ENCODE data around the gene TRAPPC1. TPM values are rescaled to one million over a fixed set of nuclear protein-coding genes. Genes with fewer than 3 reads are reported as not detected.

TRAPPC1 gene
- total RNA-seq, 1 experiment from 2014 or later = 224 TPM

- no peaks in the 10 kb centered on the region for H3K79me2 ChIP-seq (ENCODE audit: low read depth)
- H2AFZ ChIP-seq = peak overlapping the region; percentile 77
- TF ChIP-seq EZH2 (IDR thresholded peaks at IDR 0.05; ENCODE audit: low read depth) = no peak
- no peak for TF ChIP-seq CTCF (conservative IDR thresholded peaks at IDR 0.05)
- intact Hi-C loops (cut with micrococcal nuclease; ENCODE audit: unreplicated experiment) = no loop called here
- no peak for DNase-seq
- H3K27me3 ChIP-seq (ENCODE audit: insufficient read depth, low read depth) = no peaks in the 10 kb centered on the region
- no peaks in the 10 kb centered on the region for H3K4me1 ChIP-seq (replicated peaks; ENCODE audit: insufficient read depth)
- H3K4me3 ChIP-seq = peak overlapping the region; percentile 60; the same call in 1 of the 2 replicates
- CTCF ChIA-PET = interaction anchor here (0.8 to 1.2 kb wide), 2 partner anchors 72 to 74 kb away, joined by 3 to 4 read pairs; no protein-coding TSS in a partner anchor
- no peaks in the 10 kb centered on the region for H4K20me1 ChIP-seq (ENCODE audit: insufficient read depth)
- H3K4me2 ChIP-seq = peak overlapping the region; percentile 70
- H3F3A ChIP-seq (ENCODE audit: insufficient read depth, low read depth) = peaks cover 17% of the 10 kb centered on the region; the same call in 1 of the 2 replicates
- H3K27ac ChIP-seq = no peak overlapping the region
- BruUV-seq (replicated peaks) = TSS peak; percentile 35
- H3K9me2 ChIP-seq (ENCODE audit: insufficient read depth) = no peaks in the 10 kb centered on the region
- H3K36me3 ChIP-seq (ENCODE audit: low read depth) = no peaks in the 10 kb centered on the region
- H3K9me3 ChIP-seq (ENCODE audit: insufficient read depth, low read depth) = no peaks in the 10 kb centered on the region
- POLR2A ChIA-PET (ENCODE audit: unreplicated experiment) = interaction anchor here (0.6 to 0.7 kb wide), 3 partner anchors 46 to 303 kb away, joined by 3 to 4 read pairs (median 4); no protein-coding TSS in a partner anchor
Measured at GRCh38 chr17:7916385-7916682, 15.4 kb downstream of the TRAPPC1 start.

- Histone ChIP-seq H2AFZ (peak within 1 kb of the TSS; percentile 84), H3K79me2 (ENCODE audit: low read depth) (no peaks in the 10 kb centered on the region), H3K9me2 (ENCODE audit: insufficient read depth) (no peaks in the 10 kb centered on the region), H3K4me2 (peak within 1 kb of the TSS; percentile 70), H3K4me1 (replicated peaks; ENCODE audit: insufficient read depth) (no peaks in the 10 kb centered on the region), H3K27me3 (ENCODE audit: insufficient read depth, low read depth) (no peaks in the 10 kb centered on the region), H4K20me1 (ENCODE audit: insufficient read depth) (no peaks in the 10 kb centered on the region), H3K27ac (no peak within 1 kb of the TSS), H3F3A (ENCODE audit: insufficient read depth, low read depth) (peaks cover 17% of the 10 kb centered on the region; the same call in 1 of the 2 replicates), H3K9me3 (ENCODE audit: insufficient read depth, low read depth) (no peaks in the 10 kb centered on the region), H3K4me3 (peak within 1 kb of the TSS; percentile 60), H3K36me3 (ENCODE audit: low read depth) (no peaks in the 10 kb centered on the region)
- peak; percentile 67 to 91 for DNase-seq
- TF ChIP-seq CTCF (conservative IDR thresholded peaks at IDR 0.05) (no peak), EZH2 (IDR thresholded peaks at IDR 0.05; ENCODE audit: low read depth) (no peak)
- BruUV-seq (replicated peaks) = no TSS peak
- ChIA-PET POLR2A (ENCODE audit: unreplicated experiment) (interaction anchor here (0.6 to 0.7 kb wide), 4 partner anchors 46 to 303 kb away, joined by 3 to 8 read pairs (median 4); no protein-coding TSS in a partner anchor), CTCF (interaction anchor here (0.8 to 1.2 kb wide), 2 partner anchors 72 to 74 kb away, joined by 3 to 4 read pairs; no protein-coding TSS in a partner anchor)
- intact Hi-C loops (cut with micrococcal nuclease; ENCODE audit: unreplicated experiment) = loop anchor here (1.0 kb wide), 1 partner anchor 17 kb away; the partner anchor contains the start of gene CNTROB
Measured at GRCh38 chr17:7915611-7916384, 15.9 kb downstream of the TRAPPC1 start, which contains the start of gene RNF227. Gene RNF227, minus strand, starts transcription at chr17:7916289. Its CDS starts 94 bp downstream, at chr17:7916195.

- no peaks in the 10 kb centered on the region for H4K20me1 ChIP-seq (ENCODE audit: insufficient read depth)
- H3K27me3 ChIP-seq (ENCODE audit: insufficient read depth, low read depth) = no peaks in the 10 kb centered on the region
- H3K9me2 ChIP-seq (ENCODE audit: insufficient read depth) = no peaks in the 10 kb centered on the region
- intact Hi-C loops (cut with micrococcal nuclease; ENCODE audit: unreplicated experiment) = loop anchor here (1.0 kb wide), 1 partner anchor 17 kb away; the partner anchor contains the start of gene CNTROB
- TSS peak; percentile 45 for BruUV-seq (replicated peaks)
- no peaks in the 10 kb centered on the region for H3K4me1 ChIP-seq (replicated peaks; ENCODE audit: insufficient read depth)
- TF ChIP-seq EZH2 (IDR thresholded peaks at IDR 0.05; ENCODE audit: low read depth) (no peak), CTCF (conservative IDR thresholded peaks at IDR 0.05) (no peak)
- no peaks in the 10 kb centered on the region for H3K36me3 ChIP-seq (ENCODE audit: low read depth)
- H3K27ac ChIP-seq = no peak overlapping the region
- peak overlapping the region; percentile 84 for H2AFZ ChIP-seq
- no peak for DNase-seq
- H3F3A ChIP-seq (ENCODE audit: insufficient read depth, low read depth) = peaks cover 17% of the 10 kb centered on the region; the same call in 1 of the 2 replicates
- no peaks in the 10 kb centered on the region for H3K79me2 ChIP-seq (ENCODE audit: low read depth)
- H3K4me2 ChIP-seq = peak overlapping the region; percentile 70
- POLR2A ChIA-PET (ENCODE audit: unreplicated experiment) = interaction anchor here (0.6 kb wide), 2 partner anchors 73 to 106 kb away, joined by 5 to 8 read pairs; no protein-coding TSS in a partner anchor
- H3K4me3 ChIP-seq = peak overlapping the region; percentile 60
- CTCF ChIA-PET = interaction anchor here (0.6 to 1.2 kb wide), 2 partner anchors 73 to 126 kb away, joined by 3 read pairs; no protein-coding TSS in a partner anchor
- H3K9me3 ChIP-seq (ENCODE audit: insufficient read depth, low read depth) = no peaks in the 10 kb centered on the region
Measured at GRCh38 chr17:7915179-7915610, 16.6 kb downstream of the TRAPPC1 start.
